RWPE2 (cell line): ENCODE results near the gene ADGRG7.
"Not testable (repeated sequence)": the region's sequence is repeated elsewhere in the genome, so short reads cannot be mapped to it uniquely, and the experiment has no call there.

ENCODE experiments used
- ATAC-seq: fragments of 200-7000 bp; cut with Tn5 transposase; 3 replicates; pipeline ENCODE4 v1.9.1; 2021; ENCODE audit warnings: low read depth
- DNase-seq: peaks from one replicate; pipeline ENCODE4 v3.0.0-alpha.2; 2020; ENCODE audit warnings: low spot score
- H3K27ac ChIP-seq: fragments of 450-650 bp; 2 replicates; pipeline ENCODE4 v1.5.1; 2017; ENCODE audit warnings: mild to moderate bottlenecking; ENCODE audit not compliant: poor library complexity, severe bottlenecking
- H3K27me3 ChIP-seq: fragments of 250-450 bp; sonication (Bioruptor Pico); 2 replicates; pipeline ENCODE4 v1.5.1; 2021; ENCODE audit warnings: mild to moderate bottlenecking, moderate library complexity; ENCODE audit not compliant: insufficient read depth, poor library complexity, severe bottlenecking
- H3K36me3 ChIP-seq: fragments of 250-450 bp; sonication (Bioruptor Pico); 2 replicates; pipeline ENCODE4 v1.5.1; 2020; ENCODE audit warnings: low read depth, mild to moderate bottlenecking, moderate library complexity
- H3K4me1 ChIP-seq: fragments of 250-450 bp; sonication (Bioruptor Pico); 2 replicates; pipeline ENCODE4 v1.5.1; 2021; ENCODE audit warnings: mild to moderate bottlenecking, moderate library complexity; ENCODE audit not compliant: insufficient read depth, poor library complexity, severe bottlenecking
- H3K4me3 ChIP-seq: fragments of 250-450 bp; sonication (Bioruptor Pico); 2 replicates; pipeline ENCODE4 v1.5.1; 2021; ENCODE audit warnings: mild to moderate bottlenecking, moderate library complexity; ENCODE audit not compliant: severe bottlenecking
- H3K9me3 ChIP-seq: fragments of 250-450 bp; sonication (Bioruptor Pico); 2 replicates; pipeline ENCODE4 v1.5.1; 2021; ENCODE audit warnings: mild to moderate bottlenecking, moderate library complexity; ENCODE audit not compliant: severe bottlenecking
- TF ChIP-seq, protein P1 (sequence below): fragments of 450-650 bp; IDR thresholded peaks from one replicate; pipeline ENCODE4 v1.5.1; 2017; ENCODE audit warnings: mild to moderate bottlenecking, moderate library complexity; ENCODE audit not compliant: poor library complexity, severe bottlenecking

ADGRG7 gene

GRCh38 chr3:100577382-100578008 lies 31.9 kb upstream of the ADGRG7 start:
- no peaks in the 10 kb centered on the region for H3K27me3 ChIP-seq
- H3K4me1 ChIP-seq: no peaks in the 10 kb centered on the region
- TF ChIP-seq, protein P1, sequence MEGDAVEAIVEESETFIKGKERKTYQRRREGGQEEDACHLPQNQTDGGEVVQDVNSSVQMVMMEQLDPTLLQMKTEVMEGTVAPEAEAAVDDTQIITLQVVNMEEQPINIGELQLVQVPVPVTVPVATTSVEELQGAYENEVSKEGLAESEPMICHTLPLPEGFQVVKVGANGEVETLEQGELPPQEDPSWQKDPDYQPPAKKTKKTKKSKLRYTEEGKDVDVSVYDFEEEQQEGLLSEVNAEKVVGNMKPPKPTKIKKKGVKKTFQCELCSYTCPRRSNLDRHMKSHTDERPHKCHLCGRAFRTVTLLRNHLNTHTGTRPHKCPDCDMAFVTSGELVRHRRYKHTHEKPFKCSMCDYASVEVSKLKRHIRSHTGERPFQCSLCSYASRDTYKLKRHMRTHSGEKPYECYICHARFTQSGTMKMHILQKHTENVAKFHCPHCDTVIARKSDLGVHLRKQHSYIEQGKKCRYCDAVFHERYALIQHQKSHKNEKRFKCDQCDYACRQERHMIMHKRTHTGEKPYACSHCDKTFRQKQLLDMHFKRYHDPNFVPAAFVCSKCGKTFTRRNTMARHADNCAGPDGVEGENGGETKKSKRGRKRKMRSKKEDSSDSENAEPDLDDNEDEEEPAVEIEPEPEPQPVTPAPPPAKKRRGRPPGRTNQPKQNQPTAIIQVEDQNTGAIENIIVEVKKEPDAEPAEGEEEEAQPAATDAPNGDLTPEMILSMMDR: no peak
- H3K9me3 ChIP-seq: no peaks in the 10 kb centered on the region
- H3K36me3 ChIP-seq: no peaks in the 10 kb centered on the region
- H3K4me3 ChIP-seq: no peak overlapping the region
- ATAC-seq (no peak), DNase-seq (no peak)
- H3K27ac ChIP-seq: no peak overlapping the region

DNA sequence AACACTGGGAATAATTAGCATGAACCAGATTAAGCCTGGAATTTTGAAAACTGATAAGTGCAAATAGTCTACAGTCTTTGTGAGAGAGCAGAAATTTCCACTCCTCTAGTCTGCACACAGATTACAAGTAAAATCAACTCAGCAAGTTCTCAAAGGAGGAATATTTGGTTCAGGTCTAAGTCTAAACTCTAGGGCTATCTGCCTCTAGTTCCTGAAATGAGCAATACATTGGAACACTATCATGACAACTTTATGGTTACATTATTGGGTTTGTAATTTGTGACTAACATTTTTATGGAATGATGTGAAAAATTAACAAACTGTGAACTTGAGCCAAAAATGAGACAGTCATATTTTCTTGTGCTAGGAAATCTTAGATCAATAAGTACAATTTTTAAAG lies 30.8 kb upstream of the ADGRG7 start:
- no peak for DNase-seq
- Histone ChIP-seq H3K9me3 (no peaks in the 10 kb centered on the region), H3K27me3 (no peaks in the 10 kb centered on the region), H3K4me3 (no peak overlapping the region), H3K4me1 (no peaks in the 10 kb centered on the region), H3K36me3 (no peaks in the 10 kb centered on the region), H3K27ac (no peak overlapping the region)
- TF ChIP-seq, protein P1: no peak
- ATAC-seq: no peak

DNA sequence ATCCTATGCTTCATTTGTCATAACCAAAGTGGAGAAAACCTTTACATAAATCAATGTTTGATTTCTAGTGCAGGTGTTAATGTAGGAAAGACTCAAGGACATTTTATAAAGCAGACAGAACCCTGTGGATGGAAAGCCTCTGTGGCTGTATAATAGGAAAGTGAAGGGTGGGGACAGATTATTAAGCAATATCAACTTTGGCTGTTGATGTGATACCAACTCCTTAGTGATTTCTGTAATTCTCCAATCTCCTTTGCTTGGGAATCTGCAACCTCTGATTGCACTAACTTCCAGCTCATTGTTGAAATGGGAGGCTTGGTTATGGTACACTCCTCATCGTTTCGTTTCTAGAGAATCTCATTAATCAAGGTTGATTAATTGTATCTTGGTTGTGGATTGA lies 29.3 kb upstream of the ADGRG7 start:
- Histone ChIP-seq H3K27me3 (no peaks in the 10 kb centered on the region), H3K9me3 (no peaks in the 10 kb centered on the region), H3K4me1 (no peaks in the 10 kb centered on the region), H3K4me3 (no peak overlapping the region), H3K36me3 (no peaks in the 10 kb centered on the region), H3K27ac (no peak overlapping the region)
- no peak for ATAC-seq
- TF ChIP-seq, protein P1: no peak
- DNase-seq: no peak

DNA sequence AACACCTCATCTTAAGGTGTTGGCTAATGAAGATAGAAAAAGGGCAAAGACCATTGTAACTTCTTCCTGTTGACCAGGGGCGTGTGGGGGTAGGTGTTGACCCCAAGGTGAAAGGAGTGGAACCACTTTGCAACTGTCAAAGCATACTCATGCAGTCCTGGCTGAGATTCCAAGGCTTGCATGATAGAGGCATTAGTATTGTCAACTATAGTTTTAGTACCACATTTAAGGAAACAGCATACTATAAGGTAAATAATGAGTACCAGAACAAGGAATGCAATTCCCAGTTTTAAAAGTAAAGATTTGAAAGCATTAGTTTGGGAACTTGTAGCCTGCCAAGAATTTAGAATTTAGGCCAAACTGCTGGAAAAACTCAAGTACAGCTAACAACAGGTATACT lies 27.8 kb upstream of the ADGRG7 start:
- TF ChIP-seq, protein P1: no peak
- H3K36me3 ChIP-seq: no peaks in the 10 kb centered on the region
- no peaks in the 10 kb centered on the region for H3K27me3 ChIP-seq
- ATAC-seq (no peak), DNase-seq (no peak)
- no peaks in the 10 kb centered on the region for H3K4me1 ChIP-seq
- no peak overlapping the region for H3K27ac ChIP-seq
- H3K4me3 ChIP-seq: no peak overlapping the region
- no peaks in the 10 kb centered on the region for H3K9me3 ChIP-seq

GRCh38 chr3:100582157-100582556 lies 27.2 kb upstream of the ADGRG7 start:
- not testable (repeated sequence) for H3K27ac ChIP-seq, H3K36me3 ChIP-seq, ATAC-seq

More at GRCh38 chr3:100582157-100582556, 27.2 kb upstream of the ADGRG7 start:
- DNase-seq, H3K27me3 ChIP-seq, H3K4me3 ChIP-seq, H3K4me1 ChIP-seq, H3K9me3 ChIP-seq: not testable (repeated sequence)
